HepG2 (cell line): ENCODE results near the gene LRRC25. TPM values are rescaled to one million over a fixed set of nuclear protein-coding genes. Genes with fewer than 3 reads are reported as not detected.

Experiments used
- BCL6 ChIP-seq: IDR thresholded peaks from 2 replicates; pipeline ENCODE4 v1.6.1; 2016; ENCODE audit warnings: missing genetic modification reagents, missing compliant biosample characterization
- DRAP1 ChIP-seq: IDR thresholded peaks from 2 replicates; pipeline ENCODE4 v1.6.1; 2016; ENCODE audit warnings: missing genetic modification reagents, missing compliant biosample characterization
- LCORL ChIP-seq, 2 experiments: fragments of 450-650 bp in 1 of 2; sonication (generic) in 1 of 2; formaldehyde crosslinking in 1 of 2; IDR thresholded peaks; 2 replicates each; pipeline versions ENCODE4 v1.5.0 to v1.6.1; 2017 to 2020; ENCODE audit warnings: antibody characterized with exemption in 1 of 2, missing genetic modification reagents in 1 of 2
- SPEN ChIP-seq: sonication (generic); formaldehyde crosslinking; IDR thresholded peaks from 2 replicates; pipeline ENCODE4 v1.5.1; 2020; ENCODE audit warnings: low read depth, mild to moderate bottlenecking, missing genetic modification reagents
- TAF15 ChIP-seq: fragments of 200-400 bp; formaldehyde crosslinking; IDR thresholded peaks from one replicate; pipeline ENCODE4 v1.6.1; 2018; ENCODE audit warnings: mild to moderate bottlenecking, low read depth, low read length; ENCODE audit not compliant: poor library complexity, severe bottlenecking
- TMF1 ChIP-seq: sonication (generic); formaldehyde crosslinking; IDR thresholded peaks from 2 replicates; pipeline ENCODE4 v1.8.1; 2022; ENCODE audit warnings: low read depth, missing genetic modification reagents
- ZHX1 ChIP-seq: sonication (generic); formaldehyde crosslinking; IDR thresholded peaks from 2 replicates; pipeline ENCODE4 v1.8.1; 2022; ENCODE audit warnings: low read depth, mild to moderate bottlenecking, missing genetic modification reagents
- ZNF362 ChIP-seq: sonication (generic); formaldehyde crosslinking; IDR thresholded peaks from 2 replicates; pipeline ENCODE4 v1.4.0; 2020; ENCODE audit warnings: missing genetic modification reagents, mild to moderate bottlenecking, borderline replicate concordance
- ZNF460 ChIP-seq: sonication (generic); formaldehyde crosslinking; IDR thresholded peaks from 2 replicates; pipeline ENCODE4 v1.5.1; 2020; ENCODE audit warnings: missing genetic modification reagents, mild to moderate bottlenecking, borderline replicate concordance
- ZNF883 ChIP-seq: sonication (generic); formaldehyde crosslinking; IDR thresholded peaks from 2 replicates; pipeline ENCODE4 v1.5.1; 2020; ENCODE audit warnings: mild to moderate bottlenecking, missing genetic modification reagents; ENCODE audit errors: not compliant biosample characterization
- polyA plus RNA-seq, 8 experiments: library from polyadenylated mRNA; depleted of rRNA in 3 of 8; stranded (reverse) in 7 of 8; unstranded in 1 of 8; fragments of >200 nt; fragmentation: Illumina TruSeq in 4 of 8; extraction: Trizol in 4 of 8; gene quantifications; 2 replicates each; pipeline versions ENCODE4 v1.2.1 to v1.2.3, GENCODE V29; 2011 to 2016; ENCODE audit warnings: low read depth in 4 of 8, missing spikeins in 1 of 8, mixed read lengths in 1 of 8; ENCODE audit not compliant: insufficient read depth in 1 of 8
- total RNA-seq, 5 experiments: library from RNA; depleted of rRNA; stranded (reverse); fragments of >200 nt; fragmentation: Illumina TruSeq; extraction: Trizol; gene quantifications; 2 replicates each; pipeline ENCODE4 v1.2.3, GENCODE V29; 2016; ENCODE audit warnings: low read depth in 1 of 5
- TF ChIP-seq, protein P1 (sequence below): sonication (generic); formaldehyde crosslinking; IDR thresholded peaks from 2 replicates; pipeline ENCODE4 v1.5.1; 2020; ENCODE audit warnings: mild to moderate bottlenecking, missing genetic modification reagents, borderline replicate concordance
- TF ChIP-seq, protein P2 (sequence below): sonication (generic); formaldehyde crosslinking; IDR thresholded peaks from 2 replicates; pipeline ENCODE4 v1.8.0; 2022; ENCODE audit warnings: missing genetic modification reagents, low read depth, mild to moderate bottlenecking, borderline replicate concordance
- TF ChIP-seq, protein P3 (sequence below): sonication (generic); formaldehyde crosslinking; IDR thresholded peaks from 2 replicates; pipeline ENCODE4 v1.5.1; 2020; ENCODE audit warnings: missing genetic modification reagents, mild to moderate bottlenecking, borderline replicate concordance
- TF ChIP-seq, protein P4 (sequence below): sonication (generic); formaldehyde crosslinking; IDR thresholded peaks from 2 replicates; pipeline ENCODE4 v1.4.0; 2020; ENCODE audit warnings: missing genetic modification reagents

Gene LRRC25
- total and polyA plus RNA-seq, 2 of the 13 experiments (the other 11 are each of a cell fraction or from before 2014, with no cell fraction given): 0.13 to 0.53 TPM

DNA sequence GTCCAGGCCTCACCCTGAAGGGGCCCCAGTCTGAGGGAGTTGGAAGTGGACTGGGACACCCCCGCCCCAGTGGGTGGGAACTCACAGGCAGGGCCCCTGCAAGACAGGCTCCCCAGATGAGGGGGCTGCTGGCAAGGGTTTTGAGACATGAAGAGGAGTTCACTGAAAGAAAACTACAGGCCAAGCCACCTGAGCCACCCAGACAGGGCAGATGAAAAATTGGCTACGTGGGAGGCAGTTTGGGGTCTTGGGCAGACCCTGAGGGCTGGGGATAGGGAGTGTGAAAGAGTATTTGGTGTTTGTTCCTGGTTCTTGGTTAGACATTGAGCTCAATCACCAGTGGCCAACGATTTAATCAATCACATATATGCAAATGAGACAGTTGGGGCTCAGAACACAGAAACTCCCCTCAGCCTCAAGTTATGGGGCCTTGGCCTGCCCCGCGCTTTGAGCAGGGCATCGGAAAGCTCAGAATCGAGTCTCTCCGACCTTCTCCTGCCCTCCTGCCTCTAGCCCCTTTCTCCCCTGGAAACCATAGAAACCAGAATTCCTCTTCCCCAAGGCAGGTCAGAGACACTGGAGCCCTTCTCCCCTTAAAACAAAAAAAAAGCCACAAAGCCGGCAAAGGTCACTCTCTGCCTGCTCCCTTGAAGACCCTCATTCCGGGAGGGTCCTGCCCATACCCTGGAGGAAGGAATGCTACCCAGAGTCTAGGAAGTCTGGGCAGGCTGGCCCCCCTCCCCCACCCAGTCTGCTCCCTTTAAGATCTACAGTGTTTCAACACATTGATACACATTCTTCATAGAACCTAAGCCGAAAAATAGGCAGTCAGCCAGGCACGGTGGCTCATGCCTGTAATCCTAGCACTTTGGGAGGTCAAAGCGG is 41.8 kb upstream of the LRRC25 start (continued):
- TF ChIP-seq, protein P1, sequence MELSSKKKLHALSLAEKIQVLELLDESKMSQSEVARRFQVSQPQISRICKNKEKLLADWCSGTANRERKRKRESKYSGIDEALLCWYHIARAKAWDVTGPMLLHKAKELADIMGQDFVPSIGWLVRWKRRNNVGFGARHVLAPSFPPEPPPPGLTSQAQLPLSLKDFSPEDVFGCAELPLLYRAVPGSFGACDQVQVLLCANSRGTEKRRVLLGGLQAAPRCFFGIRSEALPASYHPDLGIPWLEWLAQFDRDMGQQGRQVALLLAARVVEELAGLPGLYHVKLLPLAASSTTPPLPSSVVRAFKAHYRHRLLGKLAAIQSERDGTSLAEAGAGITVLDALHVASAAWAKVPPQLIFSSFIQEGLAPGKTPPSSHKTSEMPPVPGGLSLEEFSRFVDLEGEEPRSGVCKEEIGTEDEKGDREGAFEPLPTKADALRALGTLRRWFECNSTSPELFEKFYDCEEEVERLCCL (CRISPR knock-in tag): no peak
- TF ChIP-seq, protein P2, sequence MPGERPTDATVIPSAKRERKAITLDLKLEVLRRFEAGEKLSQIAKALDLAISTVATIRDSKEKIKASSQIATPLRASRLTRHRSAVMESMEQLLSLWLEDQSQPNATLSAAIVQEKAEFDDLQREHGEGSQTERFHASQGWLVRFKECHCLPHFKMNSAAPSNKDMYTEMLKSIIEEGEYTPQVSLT (CRISPR knock-in tag): no peak
- TF ChIP-seq ZHX1 (CRISPR knock-in tag): 0 out of 2 replicates have a peak, but pooled peaks have one; percentile 1
- no peak for TF ChIP-seq DRAP1 (CRISPR knock-in tag)
- 0 out of 2 replicates have a peak, but pooled peaks have one; percentile 18 for TF ChIP-seq BCL6 (CRISPR knock-in tag)
- TF ChIP-seq TAF15: no peak
- TF ChIP-seq, protein P3, sequence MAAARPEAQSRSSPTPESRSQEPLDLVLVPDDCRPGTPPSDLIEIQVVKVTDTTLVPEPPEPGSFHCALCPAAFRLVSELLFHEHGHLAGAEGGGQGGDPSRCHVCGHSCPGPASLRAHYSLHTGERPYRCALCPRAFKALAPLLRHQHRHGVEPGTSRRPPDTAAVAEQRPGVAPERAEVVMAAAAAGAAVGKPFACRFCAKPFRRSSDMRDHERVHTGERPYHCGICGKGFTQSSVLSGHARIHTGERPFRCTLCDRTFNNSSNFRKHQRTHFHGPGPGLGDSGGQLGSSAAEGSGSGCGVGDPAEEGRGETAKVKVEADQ (CRISPR knock-in tag): 0 out of 2 replicates have a peak, but pooled peaks have one; percentile 1
- 0 out of 2 replicates have a peak, but pooled peaks have one; percentile 42 for TF ChIP-seq ZNF362 (CRISPR knock-in tag)
- TF ChIP-seq TMF1 (CRISPR knock-in tag): no peak; the same call in 1 of the 2 replicates
- no peak for TF ChIP-seq ZNF460
- peak; percentile 9 for TF ChIP-seq ZNF883
- no peak for TF ChIP-seq LCORL (IDR thresholded peaks at IDR 0.05)
- TF ChIP-seq LCORL (CRISPR knock-in tag; IDR thresholded peaks at IDR 0.05): 0 out of 2 replicates have a peak, but pooled peaks have one; percentile 41
- TF ChIP-seq, protein P4, sequence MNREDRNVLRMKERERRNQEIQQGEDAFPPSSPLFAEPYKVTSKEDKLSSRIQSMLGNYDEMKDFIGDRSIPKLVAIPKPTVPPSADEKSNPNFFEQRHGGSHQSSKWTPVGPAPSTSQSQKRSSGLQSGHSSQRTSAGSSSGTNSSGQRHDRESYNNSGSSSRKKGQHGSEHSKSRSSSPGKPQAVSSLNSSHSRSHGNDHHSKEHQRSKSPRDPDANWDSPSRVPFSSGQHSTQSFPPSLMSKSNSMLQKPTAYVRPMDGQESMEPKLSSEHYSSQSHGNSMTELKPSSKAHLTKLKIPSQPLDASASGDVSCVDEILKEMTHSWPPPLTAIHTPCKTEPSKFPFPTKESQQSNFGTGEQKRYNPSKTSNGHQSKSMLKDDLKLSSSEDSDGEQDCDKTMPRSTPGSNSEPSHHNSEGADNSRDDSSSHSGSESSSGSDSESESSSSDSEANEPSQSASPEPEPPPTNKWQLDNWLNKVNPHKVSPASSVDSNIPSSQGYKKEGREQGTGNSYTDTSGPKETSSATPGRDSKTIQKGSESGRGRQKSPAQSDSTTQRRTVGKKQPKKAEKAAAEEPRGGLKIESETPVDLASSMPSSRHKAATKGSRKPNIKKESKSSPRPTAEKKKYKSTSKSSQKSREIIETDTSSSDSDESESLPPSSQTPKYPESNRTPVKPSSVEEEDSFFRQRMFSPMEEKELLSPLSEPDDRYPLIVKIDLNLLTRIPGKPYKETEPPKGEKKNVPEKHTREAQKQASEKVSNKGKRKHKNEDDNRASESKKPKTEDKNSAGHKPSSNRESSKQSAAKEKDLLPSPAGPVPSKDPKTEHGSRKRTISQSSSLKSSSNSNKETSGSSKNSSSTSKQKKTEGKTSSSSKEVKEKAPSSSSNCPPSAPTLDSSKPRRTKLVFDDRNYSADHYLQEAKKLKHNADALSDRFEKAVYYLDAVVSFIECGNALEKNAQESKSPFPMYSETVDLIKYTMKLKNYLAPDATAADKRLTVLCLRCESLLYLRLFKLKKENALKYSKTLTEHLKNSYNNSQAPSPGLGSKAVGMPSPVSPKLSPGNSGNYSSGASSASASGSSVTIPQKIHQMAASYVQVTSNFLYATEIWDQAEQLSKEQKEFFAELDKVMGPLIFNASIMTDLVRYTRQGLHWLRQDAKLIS (CRISPR knock-in tag): 0 out of 2 replicates have a peak, but pooled peaks have one; percentile 36
- TF ChIP-seq SPEN: no peak
